ENCODE data around the gene NCF2. TPM values are rescaled to one million over a fixed set of nuclear protein-coding genes. Genes with fewer than 3 reads are reported as not detected.

Gene NCF2
- total RNA-seq, 1 experiment from 2014 or later, result 0.10 TPM

- no peak for ATAC-seq
- ChIA-PET CTCF (no interaction called here), POLR2A (no interaction called here)
- H3K4me1 ChIP-seq (ENCODE audit: control insufficient read depth, insufficient read depth, low read length), result no peaks in the 10 kb centered on the region
- no peak overlapping the region for H3K4me3 ChIP-seq (ENCODE audit: low read depth in 2 of 2, low read length in 2 of 2)
- H3K36me3 ChIP-seq (ENCODE audit: control insufficient read depth, insufficient read depth, low read length), result peaks cover 40% of the 10 kb centered on the region
- no TSS peak for BruUV-seq (replicated peaks)
- intact Hi-C loops (cut with micrococcal nuclease; ENCODE audit: unreplicated experiment), result no loop called here
- H3K27ac ChIP-seq (ENCODE audit: low read length), result no peak overlapping the region
- H3K9me3 ChIP-seq (ENCODE audit: control insufficient read depth, insufficient read depth, low read depth, low read length), result no peaks in the 10 kb centered on the region
- no peak for TF ChIP-seq CTCF (IDR thresholded peaks at IDR 0.05)
- in situ Hi-C loops (cut with HindIII; ENCODE audit: low pct_unique_long_range_greater_than_20kb, low sequenced_read_pairs), result no loop called here
- no peaks in the 10 kb centered on the region for H3K27me3 ChIP-seq (ENCODE audit: control insufficient read depth, insufficient read depth, low read length)
- DNase-seq (ENCODE audit: low read depth, low spot score), result no peak
Observed at GRCh38 chr1:183550915-183551314, 39.3 kb downstream of the NCF2 start.

- no peaks in the 10 kb centered on the region for H3K27me3 ChIP-seq (ENCODE audit: control insufficient read depth, insufficient read depth, low read length)
- no TSS peak for BruUV-seq (replicated peaks)
- ChIA-PET CTCF (no interaction called here), POLR2A (no interaction called here)
- in situ Hi-C loops (cut with HindIII; ENCODE audit: low pct_unique_long_range_greater_than_20kb, low sequenced_read_pairs), result no loop called here
- no peaks in the 10 kb centered on the region for H3K9me3 ChIP-seq (ENCODE audit: control insufficient read depth, insufficient read depth, low read depth, low read length)
- no peak for DNase-seq (ENCODE audit: low read depth, low spot score)
- H3K4me1 ChIP-seq (ENCODE audit: control insufficient read depth, insufficient read depth, low read length), result no peaks in the 10 kb centered on the region
- H3K36me3 ChIP-seq (ENCODE audit: control insufficient read depth, insufficient read depth, low read length), result peaks cover 48% of the 10 kb centered on the region
- TF ChIP-seq CTCF (IDR thresholded peaks at IDR 0.05) (no peak), TCF7L2 (IDR thresholded peaks at IDR 0.05; ENCODE audit: low read depth, low read length) (no peak), POLR2AphosphoS5 (IDR thresholded peaks at IDR 0.05; ENCODE audit: low read depth, low read length) (no peak), REST (IDR thresholded peaks at IDR 0.05; ENCODE audit: insufficient read depth in 1 of 2, low read depth in 2 of 2, low read length in 1 of 2) (no peak), SIN3A (IDR thresholded peaks at IDR 0.05; ENCODE audit: borderline replicate concordance, insufficient read depth, low read depth, low read length) (no peak)
- ATAC-seq, result no peak
- H3K4me3 ChIP-seq (ENCODE audit: low read depth in 2 of 2, low read length in 2 of 2), result no peak overlapping the region
- H3K27ac ChIP-seq (ENCODE audit: low read length), result no peak overlapping the region
- intact Hi-C loops (cut with micrococcal nuclease; ENCODE audit: unreplicated experiment), result loop anchor here (10.0 kb wide), 1 partner anchor 263 kb away; no protein-coding TSS in a partner anchor
Observed at GRCh38 chr1:183548116-183548515, 42.1 kb downstream of the NCF2 start.

- peaks cover 55% of the 10 kb centered on the region for H3K36me3 ChIP-seq (ENCODE audit: control insufficient read depth, insufficient read depth, low read length)
- DNase-seq (ENCODE audit: low read depth, low spot score) (no peak), ATAC-seq (no peak)
- intact Hi-C loops (cut with micrococcal nuclease; ENCODE audit: unreplicated experiment) (loop anchor here (10.0 kb wide), 1 partner anchor 262 kb away; no protein-coding TSS in a partner anchor), in situ Hi-C loops (cut with HindIII; ENCODE audit: low pct_unique_long_range_greater_than_20kb, low sequenced_read_pairs) (no loop called here)
- no peaks in the 10 kb centered on the region for H3K9me3 ChIP-seq (ENCODE audit: control insufficient read depth, insufficient read depth, low read depth, low read length)
- TF ChIP-seq TCF7L2 (IDR thresholded peaks at IDR 0.05; ENCODE audit: low read depth, low read length) (no peak), SIN3A (IDR thresholded peaks at IDR 0.05; ENCODE audit: borderline replicate concordance, insufficient read depth, low read depth, low read length) (no peak), POLR2AphosphoS5 (IDR thresholded peaks at IDR 0.05; ENCODE audit: low read depth, low read length) (no peak), CTCF (IDR thresholded peaks at IDR 0.05) (no peak)
- H3K4me1 ChIP-seq (ENCODE audit: control insufficient read depth, insufficient read depth, low read length), result no peaks in the 10 kb centered on the region
- ChIA-PET POLR2A (no interaction called here), CTCF (no interaction called here)
- H3K27ac ChIP-seq (ENCODE audit: low read length), result no peak overlapping the region
- H3K27me3 ChIP-seq (ENCODE audit: control insufficient read depth, insufficient read depth, low read length), result no peaks in the 10 kb centered on the region
- no peak overlapping the region for H3K4me3 ChIP-seq (ENCODE audit: low read depth in 2 of 2, low read length in 2 of 2)
- no TSS peak for BruUV-seq (replicated peaks)
Observed at GRCh38 chr1:183546427-183546826, 43.8 kb downstream of the NCF2 start.

All from Panc1 (cell line).